GM23338 (cell line): Measurements from ENCODE around the gene PCDHGC4. TPM values are rescaled to one million over a fixed set of nuclear protein-coding genes. Genes with fewer than 3 reads are reported as not detected.

Experiments used
- ATAC-seq: fragments of 200-7000 bp; cut with Tn5 transposase; 3 replicates; pipeline ENCODE4 v1.9.1; 2020
- DNase-seq: peaks from one replicate; pipeline ENCODE4 v3.0.0-alpha.2; 2015; ENCODE audit warnings: low spot score
- H2AFZ ChIP-seq: fragments of 200-600 bp; sonication (generic); 2 replicates; pipeline ENCODE4 v1.8.0; 2016; ENCODE audit warnings: antibody characterized with exemption, mild to moderate bottlenecking, moderate library complexity
- H3F3A ChIP-seq: fragments of 200-600 bp; sonication (generic); replicated peaks from 2 replicates; pipeline ENCODE4 v1.8.0; 2017; ENCODE audit warnings: antibody characterized with exemption, mixed run types, low read depth
- H3K27ac ChIP-seq: fragments of 200-600 bp; sonication (generic); 2 replicates; pipeline ENCODE4 v1.6.1; 2016; ENCODE audit warnings: low read depth
- H3K27me3 ChIP-seq: fragments of 200-600 bp; sonication (generic); 2 replicates; pipeline ENCODE4 v1.8.0; 2016; ENCODE audit warnings: mild to moderate bottlenecking, mixed run types, moderate library complexity; ENCODE audit not compliant: insufficient read depth
- H3K36me3 ChIP-seq: fragments of 200-600 bp; sonication (generic); 2 replicates; pipeline ENCODE4 v1.8.0; 2016; ENCODE audit warnings: mild to moderate bottlenecking; ENCODE audit not compliant: insufficient read depth
- H3K4me1 ChIP-seq: fragments of 200-600 bp; sonication (generic); 2 replicates; pipeline ENCODE4 v1.8.0; 2016; ENCODE audit warnings: mild to moderate bottlenecking, moderate library complexity; ENCODE audit not compliant: insufficient read depth
- H3K4me2 ChIP-seq: fragments of 200-600 bp; sonication (generic); 2 replicates; pipeline ENCODE4 v1.7.1; 2017; ENCODE audit warnings: mixed run types
- H3K4me3 ChIP-seq: fragments of 200-600 bp; sonication (generic); 2 replicates; pipeline ENCODE4 v1.6.1; 2016; ENCODE audit warnings: mixed run types
- H3K79me2 ChIP-seq: fragments of 200-600 bp; sonication (generic); replicated peaks from 2 replicates; pipeline ENCODE4 v1.8.0; 2017; ENCODE audit warnings: mild to moderate bottlenecking; ENCODE audit not compliant: insufficient read depth
- H3K9me2 ChIP-seq: fragments of 200-600 bp; sonication (generic); 2 replicates; pipeline ENCODE4 v1.8.0; 2017; ENCODE audit not compliant: insufficient read depth
- H4K20me1 ChIP-seq: fragments of 200-600 bp; sonication (generic); replicated peaks from 2 replicates; pipeline ENCODE4 v1.8.0; 2017; ENCODE audit warnings: mild to moderate bottlenecking; ENCODE audit not compliant: insufficient read depth
- H3K27ac Mint-ChIP-seq: 2 replicates; pipeline ENCODE4 v1.8.0; 2020; ENCODE audit warnings: inconsistent platforms, mild to moderate bottlenecking, moderate library complexity, mixed read lengths
- H3K27me3 Mint-ChIP-seq: 3 replicates; pipeline ENCODE4 v1.8.0; 2022; ENCODE audit warnings: low read depth, mild to moderate bottlenecking, moderate library complexity, mixed read lengths, inconsistent platforms; ENCODE audit not compliant: insufficient read depth, poor library complexity
- H3K36me3 Mint-ChIP-seq: 3 replicates; pipeline ENCODE4 v1.8.0; 2021; ENCODE audit warnings: low read depth, mild to moderate bottlenecking, inconsistent platforms, moderate library complexity, mixed read lengths
- H3K4me1 Mint-ChIP-seq: 3 replicates; pipeline ENCODE4 v1.8.0; 2020; ENCODE audit warnings: mild to moderate bottlenecking, inconsistent platforms, mixed read lengths
- H3K4me3 Mint-ChIP-seq: 3 replicates; pipeline ENCODE4 v1.8.0; 2021; ENCODE audit warnings: moderate library complexity, mild to moderate bottlenecking, inconsistent platforms, mixed read lengths
- H3K9me3 Mint-ChIP-seq: 3 replicates; pipeline ENCODE4 v1.8.0; 2020; ENCODE audit warnings: moderate library complexity, mild to moderate bottlenecking, inconsistent platforms, mixed read lengths
- CREB1 ChIP-seq: fragments of 250-450 bp; sonication (Bioruptor Pico); IDR thresholded peaks from 2 replicates; pipeline ENCODE4 v1.5.0; 2020; ENCODE audit warnings: low read depth, mild to moderate bottlenecking, moderate library complexity
- EZH2 ChIP-seq: fragments of 200-600 bp; sonication (generic); IDR thresholded peaks from one replicate; pipeline ENCODE4 v1.8.0; 2017; ENCODE audit warnings: antibody characterized with exemption, mild to moderate bottlenecking, low read depth; ENCODE audit not compliant: unreplicated experiment
- EZH2phosphoT487 ChIP-seq: fragments of 200-600 bp; sonication (generic); IDR thresholded peaks from one replicate; pipeline ENCODE4 v1.8.1; 2018; ENCODE audit warnings: antibody characterized with exemption; ENCODE audit not compliant: unreplicated experiment
- JUNB ChIP-seq: IDR thresholded peaks from one replicate; pipeline ENCODE4 v1.6.1; 2016; ENCODE audit warnings: antibody characterized with exemption; ENCODE audit not compliant: unreplicated experiment
- NANOG ChIP-seq: IDR thresholded peaks from 2 replicates; pipeline ENCODE4 v1.6.1; 2016; ENCODE audit warnings: antibody characterized with exemption, borderline replicate concordance
- POLR2AphosphoS5 ChIP-seq: IDR thresholded peaks from 2 replicates; pipeline ENCODE4 v1.6.1; 2016; ENCODE audit warnings: antibody characterized with exemption, low read depth
- STAT1 ChIP-seq: IDR thresholded peaks from one replicate; pipeline ENCODE4 v1.6.1; 2016; ENCODE audit warnings: antibody characterized with exemption; ENCODE audit not compliant: unreplicated experiment
- ZNF114 ChIP-seq: fragments of 250-450 bp; sonication (Bioruptor Pico); IDR thresholded peaks from 2 replicates; pipeline ENCODE4 v1.5.0; 2020; ENCODE audit warnings: mild to moderate bottlenecking, moderate library complexity
- ZNF331 ChIP-seq: fragments of 250-450 bp; sonication (Bioruptor Pico); IDR thresholded peaks from 2 replicates; pipeline ENCODE4 v1.5.0; 2020; ENCODE audit warnings: low read depth, mild to moderate bottlenecking, moderate library complexity
- polyA plus RNA-seq: library from polyadenylated mRNA; unstranded; fragments of >200 nt; fragmentation: Nextera tagmentation; extraction: Ambion mirVana; gene quantifications from 2 replicates; pipeline ENCODE4 v1.2.1, GENCODE V29; 2016
- total RNA-seq: library from RNA; depleted of rRNA; stranded (reverse); fragments of >200 nt; shearing (Covaris generic); gene quantifications from 2 replicates; pipeline ENCODE4 v1.2.3, GENCODE V29; 2014
- TF ChIP-seq, protein P1 (sequence below): fragments of 250-450 bp; sonication (Bioruptor Pico); IDR thresholded peaks from 2 replicates; pipeline ENCODE4 v1.5.0; 2020; ENCODE audit warnings: mild to moderate bottlenecking, moderate library complexity
- TF ChIP-seq, protein P2 (sequence below): IDR thresholded peaks from one replicate; pipeline ENCODE4 v1.6.1; 2018; ENCODE audit warnings: antibody characterized with exemption; ENCODE audit not compliant: unreplicated experiment
- TF ChIP-seq, protein P3 (sequence below), 2 experiments: fragments of 200-600 bp in 1 of 2; sonication (generic) in 1 of 2; conservative IDR thresholded peaks; 2 replicates each; pipeline versions ENCODE4 v1.5.1 to v1.6.1; 2016 to 2017; ENCODE audit warnings: antibody characterized with exemption in 2 of 2, low read depth in 2 of 2, mild to moderate bottlenecking in 2 of 2, moderate library complexity in 1 of 2
- TF ChIP-seq, protein P4 (sequence below): IDR thresholded peaks from 2 replicates; pipeline ENCODE4 v1.6.1; 2016; ENCODE audit warnings: antibody characterized with exemption

PCDHGC4 gene
- total and polyA plus RNA-seq, 2 experiments from 2014 or later: 0.31 to 3.0 TPM

- TF ChIP-seq, protein P1, sequence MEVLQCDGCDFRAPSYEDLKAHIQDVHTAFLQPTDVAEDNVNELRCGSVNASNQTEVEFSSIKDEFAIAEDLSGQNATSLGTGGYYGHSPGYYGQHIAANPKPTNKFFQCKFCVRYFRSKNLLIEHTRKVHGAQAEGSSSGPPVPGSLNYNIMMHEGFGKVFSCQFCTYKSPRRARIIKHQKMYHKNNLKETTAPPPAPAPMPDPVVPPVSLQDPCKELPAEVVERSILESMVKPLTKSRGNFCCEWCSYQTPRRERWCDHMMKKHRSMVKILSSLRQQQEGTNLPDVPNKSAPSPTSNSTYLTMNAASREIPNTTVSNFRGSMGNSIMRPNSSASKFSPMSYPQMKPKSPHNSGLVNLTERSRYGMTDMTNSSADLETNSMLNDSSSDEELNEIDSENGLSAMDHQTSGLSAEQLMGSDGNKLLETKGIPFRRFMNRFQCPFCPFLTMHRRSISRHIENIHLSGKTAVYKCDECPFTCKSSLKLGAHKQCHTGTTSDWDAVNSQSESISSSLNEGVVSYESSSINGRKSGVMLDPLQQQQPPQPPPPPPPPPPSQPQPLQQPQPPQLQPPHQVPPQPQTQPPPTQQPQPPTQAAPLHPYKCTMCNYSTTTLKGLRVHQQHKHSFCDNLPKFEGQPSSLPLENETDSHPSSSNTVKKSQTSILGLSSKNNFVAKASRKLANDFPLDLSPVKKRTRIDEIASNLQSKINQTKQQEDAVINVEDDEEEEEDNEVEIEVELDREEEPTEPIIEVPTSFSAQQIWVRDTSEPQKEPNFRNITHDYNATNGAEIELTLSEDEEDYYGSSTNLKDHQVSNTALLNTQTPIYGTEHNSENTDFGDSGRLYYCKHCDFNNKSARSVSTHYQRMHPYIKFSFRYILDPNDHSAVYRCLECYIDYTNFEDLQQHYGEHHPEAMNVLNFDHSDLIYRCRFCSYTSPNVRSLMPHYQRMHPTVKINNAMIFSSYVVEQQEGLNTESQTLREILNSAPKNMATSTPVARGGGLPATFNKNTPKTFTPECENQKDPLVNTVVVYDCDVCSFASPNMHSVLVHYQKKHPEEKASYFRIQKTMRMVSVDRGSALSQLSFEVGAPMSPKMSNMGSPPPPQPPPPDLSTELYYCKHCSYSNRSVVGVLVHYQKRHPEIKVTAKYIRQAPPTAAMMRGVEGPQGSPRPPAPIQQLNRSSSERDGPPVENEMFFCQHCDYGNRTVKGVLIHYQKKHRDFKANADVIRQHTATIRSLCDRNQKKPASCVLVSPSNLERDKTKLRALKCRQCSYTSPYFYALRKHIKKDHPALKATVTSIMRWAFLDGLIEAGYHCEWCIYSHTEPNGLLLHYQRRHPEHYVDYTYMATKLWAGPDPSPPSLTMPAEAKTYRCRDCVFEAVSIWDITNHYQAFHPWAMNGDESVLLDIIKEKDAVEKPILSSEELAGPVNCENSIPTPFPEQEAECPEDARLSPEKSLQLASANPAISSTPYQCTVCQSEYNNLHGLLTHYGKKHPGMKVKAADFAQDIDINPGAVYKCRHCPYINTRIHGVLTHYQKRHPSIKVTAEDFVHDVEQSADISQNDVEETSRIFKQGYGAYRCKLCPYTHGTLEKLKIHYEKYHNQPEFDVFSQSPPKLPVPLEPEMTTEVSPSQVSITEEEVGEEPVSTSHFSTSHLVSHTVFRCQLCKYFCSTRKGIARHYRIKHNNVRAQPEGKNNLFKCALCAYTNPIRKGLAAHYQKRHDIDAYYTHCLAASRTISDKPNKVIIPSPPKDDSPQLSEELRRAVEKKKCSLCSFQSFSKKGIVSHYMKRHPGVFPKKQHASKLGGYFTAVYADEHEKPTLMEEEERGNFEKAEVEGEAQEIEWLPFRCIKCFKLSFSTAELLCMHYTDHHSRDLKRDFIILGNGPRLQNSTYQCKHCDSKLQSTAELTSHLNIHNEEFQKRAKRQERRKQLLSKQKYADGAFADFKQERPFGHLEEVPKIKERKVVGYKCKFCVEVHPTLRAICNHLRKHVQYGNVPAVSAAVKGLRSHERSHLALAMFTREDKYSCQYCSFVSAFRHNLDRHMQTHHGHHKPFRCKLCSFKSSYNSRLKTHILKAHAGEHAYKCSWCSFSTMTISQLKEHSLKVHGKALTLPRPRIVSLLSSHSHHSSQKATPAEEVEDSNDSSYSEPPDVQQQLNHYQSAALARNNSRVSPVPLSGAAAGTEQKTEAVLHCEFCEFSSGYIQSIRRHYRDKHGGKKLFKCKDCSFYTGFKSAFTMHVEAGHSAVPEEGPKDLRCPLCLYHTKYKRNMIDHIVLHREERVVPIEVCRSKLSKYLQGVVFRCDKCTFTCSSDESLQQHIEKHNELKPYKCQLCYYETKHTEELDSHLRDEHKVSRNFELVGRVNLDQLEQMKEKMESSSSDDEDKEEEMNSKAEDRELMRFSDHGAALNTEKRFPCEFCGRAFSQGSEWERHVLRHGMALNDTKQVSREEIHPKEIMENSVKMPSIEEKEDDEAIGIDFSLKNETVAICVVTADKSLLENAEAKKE (CRISPR knock-in tag): no peak
- TF ChIP-seq, protein P2, sequence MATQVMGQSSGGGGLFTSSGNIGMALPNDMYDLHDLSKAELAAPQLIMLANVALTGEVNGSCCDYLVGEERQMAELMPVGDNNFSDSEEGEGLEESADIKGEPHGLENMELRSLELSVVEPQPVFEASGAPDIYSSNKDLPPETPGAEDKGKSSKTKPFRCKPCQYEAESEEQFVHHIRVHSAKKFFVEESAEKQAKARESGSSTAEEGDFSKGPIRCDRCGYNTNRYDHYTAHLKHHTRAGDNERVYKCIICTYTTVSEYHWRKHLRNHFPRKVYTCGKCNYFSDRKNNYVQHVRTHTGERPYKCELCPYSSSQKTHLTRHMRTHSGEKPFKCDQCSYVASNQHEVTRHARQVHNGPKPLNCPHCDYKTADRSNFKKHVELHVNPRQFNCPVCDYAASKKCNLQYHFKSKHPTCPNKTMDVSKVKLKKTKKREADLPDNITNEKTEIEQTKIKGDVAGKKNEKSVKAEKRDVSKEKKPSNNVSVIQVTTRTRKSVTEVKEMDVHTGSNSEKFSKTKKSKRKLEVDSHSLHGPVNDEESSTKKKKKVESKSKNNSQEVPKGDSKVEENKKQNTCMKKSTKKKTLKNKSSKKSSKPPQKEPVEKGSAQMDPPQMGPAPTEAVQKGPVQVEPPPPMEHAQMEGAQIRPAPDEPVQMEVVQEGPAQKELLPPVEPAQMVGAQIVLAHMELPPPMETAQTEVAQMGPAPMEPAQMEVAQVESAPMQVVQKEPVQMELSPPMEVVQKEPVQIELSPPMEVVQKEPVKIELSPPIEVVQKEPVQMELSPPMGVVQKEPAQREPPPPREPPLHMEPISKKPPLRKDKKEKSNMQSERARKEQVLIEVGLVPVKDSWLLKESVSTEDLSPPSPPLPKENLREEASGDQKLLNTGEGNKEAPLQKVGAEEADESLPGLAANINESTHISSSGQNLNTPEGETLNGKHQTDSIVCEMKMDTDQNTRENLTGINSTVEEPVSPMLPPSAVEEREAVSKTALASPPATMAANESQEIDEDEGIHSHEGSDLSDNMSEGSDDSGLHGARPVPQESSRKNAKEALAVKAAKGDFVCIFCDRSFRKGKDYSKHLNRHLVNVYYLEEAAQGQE: no peak
- TF ChIP-seq JUNB (no peak), NANOG (no peak), CREB1 (peak; percentile 57; the same call in 1 of the 2 replicates), ZNF114 (CRISPR knock-in tag) (no peak), EZH2phosphoT487 (no peak), POLR2AphosphoS5 (peak; percentile 24; the same call in 1 of the 2 replicates), STAT1 (no peak), ZNF331 (CRISPR knock-in tag) (no peak), EZH2 (no peak)
- TF ChIP-seq, protein P3, sequence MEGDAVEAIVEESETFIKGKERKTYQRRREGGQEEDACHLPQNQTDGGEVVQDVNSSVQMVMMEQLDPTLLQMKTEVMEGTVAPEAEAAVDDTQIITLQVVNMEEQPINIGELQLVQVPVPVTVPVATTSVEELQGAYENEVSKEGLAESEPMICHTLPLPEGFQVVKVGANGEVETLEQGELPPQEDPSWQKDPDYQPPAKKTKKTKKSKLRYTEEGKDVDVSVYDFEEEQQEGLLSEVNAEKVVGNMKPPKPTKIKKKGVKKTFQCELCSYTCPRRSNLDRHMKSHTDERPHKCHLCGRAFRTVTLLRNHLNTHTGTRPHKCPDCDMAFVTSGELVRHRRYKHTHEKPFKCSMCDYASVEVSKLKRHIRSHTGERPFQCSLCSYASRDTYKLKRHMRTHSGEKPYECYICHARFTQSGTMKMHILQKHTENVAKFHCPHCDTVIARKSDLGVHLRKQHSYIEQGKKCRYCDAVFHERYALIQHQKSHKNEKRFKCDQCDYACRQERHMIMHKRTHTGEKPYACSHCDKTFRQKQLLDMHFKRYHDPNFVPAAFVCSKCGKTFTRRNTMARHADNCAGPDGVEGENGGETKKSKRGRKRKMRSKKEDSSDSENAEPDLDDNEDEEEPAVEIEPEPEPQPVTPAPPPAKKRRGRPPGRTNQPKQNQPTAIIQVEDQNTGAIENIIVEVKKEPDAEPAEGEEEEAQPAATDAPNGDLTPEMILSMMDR (conservative IDR thresholded peaks at IDR 0.05; ENCODE audit: low read depth in 2 of 2): peak; percentile 100
- TF ChIP-seq, protein P4, sequence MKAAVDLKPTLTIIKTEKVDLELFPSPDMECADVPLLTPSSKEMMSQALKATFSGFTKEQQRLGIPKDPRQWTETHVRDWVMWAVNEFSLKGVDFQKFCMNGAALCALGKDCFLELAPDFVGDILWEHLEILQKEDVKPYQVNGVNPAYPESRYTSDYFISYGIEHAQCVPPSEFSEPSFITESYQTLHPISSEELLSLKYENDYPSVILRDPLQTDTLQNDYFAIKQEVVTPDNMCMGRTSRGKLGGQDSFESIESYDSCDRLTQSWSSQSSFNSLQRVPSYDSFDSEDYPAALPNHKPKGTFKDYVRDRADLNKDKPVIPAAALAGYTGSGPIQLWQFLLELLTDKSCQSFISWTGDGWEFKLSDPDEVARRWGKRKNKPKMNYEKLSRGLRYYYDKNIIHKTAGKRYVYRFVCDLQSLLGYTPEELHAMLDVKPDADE: no peak
- H3K27ac ChIP-seq: peak overlapping the region; percentile 47
- Mint-ChIP-seq H3K27ac (peak overlapping the region; percentile 70), H3K36me3 (peaks cover 72% of the 10 kb centered on the region), H3K4me1 (peaks cover 22% of the 10 kb centered on the region), H3K9me3 (no peaks in the 10 kb centered on the region), H3K4me3 (peak overlapping the region; percentile 9; the same call in 1 of the 3 replicates), H3K27me3 (no peaks in the 10 kb centered on the region)
- H2AFZ ChIP-seq: no peak overlapping the region
- H3K9me2 ChIP-seq: no peaks in the 10 kb centered on the region
- peak; percentile 100 for DNase-seq
- H3K79me2 ChIP-seq: 0 out of 2 replicates have a peak, but pooled peaks cover 6% of the 10 kb centered on the region
- peaks cover 11% of the 10 kb centered on the region for H3K4me1 ChIP-seq
- no peaks in the 10 kb centered on the region for H3K27me3 ChIP-seq
- H3K36me3 ChIP-seq: peaks cover 34% of the 10 kb centered on the region
- peaks cover 4% of the 10 kb centered on the region for H4K20me1 ChIP-seq
- no peak overlapping the region for H3K4me3 ChIP-seq
- 0 out of 2 replicates have a peak overlapping the region, but pooled peaks have one; percentile 15 for H3K4me2 ChIP-seq
- peak; percentile 98 for ATAC-seq
- H3F3A ChIP-seq: peaks cover 9% of the 10 kb centered on the region; the same call in 1 of the 2 replicates
Measured at GRCh38 chr5:141524604-141525597, 40.1 kb downstream of the PCDHGC4 start.
